HEK293T (cell line): ENCODE measurements around the gene KAT6B.

Experiments used
- CTCF ChIA-PET: fragments of 350-600 bp; formaldehyde crosslinking; extraction: SDS; loops from one replicate; lab custom pipeline; 2021; ENCODE audit warnings: antibody characterized with exemption, inconsistent platforms; lab: Yijun Ruan, JAX
- POLR2A ChIA-PET: fragments of 350-600 bp; formaldehyde crosslinking; extraction: SDS; loops from one replicate; lab custom pipeline; 2020; ENCODE audit warnings: antibody characterized with exemption, inconsistent platforms; lab: Yijun Ruan, JAX
- DNase-seq: peaks from one replicate; pipeline ENCODE4 v3.0.0; 2012; ENCODE audit warnings: mixed read lengths; ENCODE audit errors: extremely low spot score
- ARNT ChIP-seq: fragments of 450-650 bp; IDR thresholded peaks from 2 replicates; pipeline ENCODE4 v1.6.1; 2017; ENCODE audit warnings: mild to moderate bottlenecking
- BHLHE40 ChIP-seq: fragments of 450-650 bp; IDR thresholded peaks from 2 replicates; pipeline ENCODE4 v1.6.1; 2016; ENCODE audit warnings: mild to moderate bottlenecking, moderate library complexity, borderline replicate concordance
- CTBP1 ChIP-seq: fragments of 450-650 bp; IDR thresholded peaks from 2 replicates; pipeline ENCODE4 v1.6.1; 2016; ENCODE audit warnings: borderline replicate concordance
- ELF4 ChIP-seq: fragments of 450-650 bp; IDR thresholded peaks from 2 replicates; pipeline ENCODE4 v1.6.1; 2017; ENCODE audit warnings: antibody characterized with exemption
- FOXA1 ChIP-seq: fragments of 450-650 bp; IDR thresholded peaks from 2 replicates; pipeline ENCODE4 v1.6.1; 2016; ENCODE audit warnings: mild to moderate bottlenecking
- FOXK2 ChIP-seq: fragments of 450-650 bp; IDR thresholded peaks from 2 replicates; pipeline ENCODE4 v1.6.1; 2016; ENCODE audit warnings: mild to moderate bottlenecking
- FOXM1 ChIP-seq: fragments of 450-650 bp; IDR thresholded peaks from 2 replicates; pipeline ENCODE4 v1.6.1; 2017; ENCODE audit warnings: mild to moderate bottlenecking, borderline replicate concordance
- HDGF ChIP-seq: fragments of 450-650 bp; IDR thresholded peaks from 2 replicates; pipeline ENCODE4 v1.6.1; 2017; ENCODE audit warnings: antibody characterized with exemption, borderline replicate concordance
- L3MBTL2 ChIP-seq: fragments of 450-650 bp; conservative IDR thresholded peaks from 2 replicates; pipeline ENCODE4 v1.6.1; 2016; ENCODE audit warnings: mild to moderate bottlenecking
- LEF1 ChIP-seq: fragments of 450-650 bp; IDR thresholded peaks from 2 replicates; pipeline ENCODE4 v1.6.1; 2017; ENCODE audit warnings: mild to moderate bottlenecking, borderline replicate concordance
- NFRKB ChIP-seq: fragments of 450-650 bp; IDR thresholded peaks from 2 replicates; pipeline ENCODE4 v1.6.1; 2016; ENCODE audit warnings: mild to moderate bottlenecking, moderate library complexity
- SP1 ChIP-seq: fragments of 450-650 bp; IDR thresholded peaks from 2 replicates; pipeline ENCODE4 v1.6.1; 2017
- SUZ12 ChIP-seq: fragments of 450-650 bp; IDR thresholded peaks from 2 replicates; pipeline ENCODE4 v1.6.1; 2016; ENCODE audit warnings: mild to moderate bottlenecking
- TARDBP ChIP-seq: fragments of 450-650 bp; IDR thresholded peaks from 2 replicates; pipeline ENCODE4 v1.6.1; 2016
- ZNF384 ChIP-seq: fragments of 450-650 bp; IDR thresholded peaks from 2 replicates; pipeline ENCODE4 v1.6.1; 2016
- TF ChIP-seq, protein P1 (sequence below): fragments of 450-650 bp; IDR thresholded peaks from 2 replicates; pipeline ENCODE4 v1.6.1; 2016

KAT6B gene

DNA sequence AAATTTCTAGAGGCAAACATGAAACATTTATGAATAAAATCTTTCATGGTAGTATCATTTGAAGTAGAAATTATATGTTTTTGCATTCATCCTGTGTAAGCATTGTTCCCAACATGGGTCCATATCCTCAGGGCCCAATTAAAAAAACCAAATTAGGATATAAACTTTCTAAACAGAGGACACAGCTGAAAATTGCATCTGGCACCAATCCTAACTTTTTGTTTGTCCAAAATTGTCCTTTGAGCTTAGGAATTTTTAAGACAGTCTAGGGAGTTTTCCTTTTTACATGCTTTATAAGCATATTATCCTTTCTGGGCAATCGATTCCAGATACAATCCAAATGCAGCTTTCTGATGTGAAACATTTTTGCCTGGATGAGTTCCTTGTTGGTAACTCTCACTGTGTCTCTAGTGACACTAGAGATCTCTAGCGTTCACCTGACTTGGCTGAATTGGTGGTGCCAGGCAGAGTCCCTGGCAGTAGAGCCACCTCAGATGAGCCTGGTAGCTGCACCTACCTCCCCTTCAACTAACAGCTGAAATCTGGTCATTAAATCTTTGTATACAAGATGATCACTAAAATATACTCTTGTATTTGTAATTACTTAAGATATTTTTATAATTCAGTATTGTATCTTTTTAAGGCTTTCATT lies 147.5 kb downstream of the KAT6B start:
- no peak for DNase-seq
- TF ChIP-seq BHLHE40, result no peak
- TF ChIP-seq FOXK2, result no peak
- TF ChIP-seq CTBP1, result no peak
- no peak for TF ChIP-seq ELF4
- no peak for TF ChIP-seq LEF1
- TF ChIP-seq FOXA1, result no peak
- TF ChIP-seq FOXM1, result no peak
- POLR2A ChIA-PET, result no interaction called here
- CTCF ChIA-PET, result no interaction called here

DNA sequence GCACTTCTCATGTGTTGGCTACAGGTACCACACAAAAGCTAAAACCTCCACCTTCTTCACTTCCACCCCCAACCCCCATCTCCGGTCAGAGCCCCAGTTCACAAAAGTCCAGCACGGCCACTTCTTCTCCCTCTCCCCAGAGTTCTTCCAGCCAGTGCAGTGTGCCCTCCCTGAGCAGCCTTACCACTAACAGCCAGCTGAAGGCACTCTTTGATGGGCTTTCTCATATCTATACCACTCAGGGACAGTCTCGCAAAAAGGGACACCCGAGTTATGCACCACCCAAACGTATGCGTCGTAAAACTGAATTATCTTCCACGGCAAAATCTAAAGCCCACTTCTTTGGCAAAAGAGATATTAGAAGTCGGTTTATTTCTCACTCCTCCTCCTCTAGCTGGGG lies 149.4 kb downstream of the KAT6B start:
- TF ChIP-seq FOXM1, result no peak
- no peak for TF ChIP-seq TARDBP
- TF ChIP-seq ELF4, result no peak
- TF ChIP-seq HDGF, result no peak
- TF ChIP-seq SUZ12, result no peak
- POLR2A ChIA-PET, result no interaction called here
- CTCF ChIA-PET, result interaction anchor here (1.0 kb wide), 1 partner anchor 9 kb away, joined by 3 read pairs; no protein-coding TSS in a partner anchor
- DNase-seq, result no peak

DNA sequence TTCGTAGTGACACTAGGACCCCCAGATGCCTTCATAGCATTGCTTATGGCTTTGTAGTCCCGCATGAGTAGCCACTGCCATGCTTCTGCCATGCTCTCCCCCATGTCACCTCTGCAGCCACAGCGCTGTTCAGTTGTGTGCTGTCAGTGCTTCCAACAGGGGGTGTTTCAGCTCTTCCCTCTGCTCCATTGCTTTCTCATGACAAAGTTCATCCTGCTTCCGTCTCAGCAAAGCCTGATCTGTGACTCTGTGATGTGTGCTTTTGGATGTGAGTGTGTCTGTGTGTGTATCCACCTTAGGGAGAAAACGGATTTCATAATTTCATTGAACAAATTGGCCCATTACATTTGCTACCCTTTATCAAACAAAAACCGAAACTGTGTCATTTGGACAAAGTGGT lies 150.2 kb downstream of the KAT6B start:
- CTCF ChIA-PET, result interaction anchor here (0.8 to 1.0 kb wide), 2 partner anchors 9 to 27 kb away, joined by 3 read pairs; no protein-coding TSS in a partner anchor
- no peak for DNase-seq
- POLR2A ChIA-PET, result no interaction called here
- no peak for TF ChIP-seq SP1
- TF ChIP-seq LEF1, result no peak
- TF ChIP-seq ARNT, result no peak
- TF ChIP-seq CTBP1, result no peak
- TF ChIP-seq SUZ12, result no peak
- TF ChIP-seq ZNF384, result no peak
- no peak for TF ChIP-seq NFRKB
- TF ChIP-seq FOXK2, result no peak
- TF ChIP-seq HDGF, result no peak
- no peak for TF ChIP-seq FOXA1
- TF ChIP-seq, protein P1, sequence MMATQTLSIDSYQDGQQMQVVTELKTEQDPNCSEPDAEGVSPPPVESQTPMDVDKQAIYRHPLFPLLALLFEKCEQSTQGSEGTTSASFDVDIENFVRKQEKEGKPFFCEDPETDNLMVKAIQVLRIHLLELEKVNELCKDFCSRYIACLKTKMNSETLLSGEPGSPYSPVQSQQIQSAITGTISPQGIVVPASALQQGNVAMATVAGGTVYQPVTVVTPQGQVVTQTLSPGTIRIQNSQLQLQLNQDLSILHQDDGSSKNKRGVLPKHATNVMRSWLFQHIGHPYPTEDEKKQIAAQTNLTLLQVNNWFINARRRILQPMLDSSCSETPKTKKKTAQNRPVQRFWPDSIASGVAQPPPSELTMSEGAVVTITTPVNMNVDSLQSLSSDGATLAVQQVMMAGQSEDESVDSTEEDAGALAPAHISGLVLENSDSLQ, result no peak
- no peak for TF ChIP-seq ELF4
- no peak for TF ChIP-seq L3MBTL2
- TF ChIP-seq FOXM1, result no peak

DNA sequence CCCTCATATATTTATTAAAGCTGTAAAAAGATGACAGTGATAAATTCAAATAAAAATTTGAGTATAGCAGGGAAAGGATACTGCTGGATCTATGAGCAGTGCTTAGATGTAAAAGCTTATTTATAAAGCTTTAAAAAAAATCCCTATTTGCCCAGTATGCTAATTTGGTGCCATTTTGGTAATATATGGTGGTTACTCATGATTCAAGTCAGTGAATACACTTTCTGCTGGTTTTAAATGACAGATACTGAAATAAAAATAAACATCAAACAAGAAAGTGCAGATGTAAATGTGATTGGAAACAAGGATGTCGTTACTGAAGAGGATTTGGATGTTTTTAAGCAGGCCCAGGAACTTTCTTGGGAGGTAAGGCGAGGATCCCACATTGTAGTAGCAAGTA lies 150.7 kb downstream of the KAT6B start:
- no peak for TF ChIP-seq LEF1
- no peak for TF ChIP-seq NFRKB
- no peak for TF ChIP-seq ARNT
- no peak for TF ChIP-seq ELF4
- ChIA-PET POLR2A (no interaction called here), CTCF (interaction anchor here (0.8 kb wide), 1 partner anchor 26 kb away, joined by 3 read pairs; no protein-coding TSS in a partner anchor)
- DNase-seq, result no peak

DNA sequence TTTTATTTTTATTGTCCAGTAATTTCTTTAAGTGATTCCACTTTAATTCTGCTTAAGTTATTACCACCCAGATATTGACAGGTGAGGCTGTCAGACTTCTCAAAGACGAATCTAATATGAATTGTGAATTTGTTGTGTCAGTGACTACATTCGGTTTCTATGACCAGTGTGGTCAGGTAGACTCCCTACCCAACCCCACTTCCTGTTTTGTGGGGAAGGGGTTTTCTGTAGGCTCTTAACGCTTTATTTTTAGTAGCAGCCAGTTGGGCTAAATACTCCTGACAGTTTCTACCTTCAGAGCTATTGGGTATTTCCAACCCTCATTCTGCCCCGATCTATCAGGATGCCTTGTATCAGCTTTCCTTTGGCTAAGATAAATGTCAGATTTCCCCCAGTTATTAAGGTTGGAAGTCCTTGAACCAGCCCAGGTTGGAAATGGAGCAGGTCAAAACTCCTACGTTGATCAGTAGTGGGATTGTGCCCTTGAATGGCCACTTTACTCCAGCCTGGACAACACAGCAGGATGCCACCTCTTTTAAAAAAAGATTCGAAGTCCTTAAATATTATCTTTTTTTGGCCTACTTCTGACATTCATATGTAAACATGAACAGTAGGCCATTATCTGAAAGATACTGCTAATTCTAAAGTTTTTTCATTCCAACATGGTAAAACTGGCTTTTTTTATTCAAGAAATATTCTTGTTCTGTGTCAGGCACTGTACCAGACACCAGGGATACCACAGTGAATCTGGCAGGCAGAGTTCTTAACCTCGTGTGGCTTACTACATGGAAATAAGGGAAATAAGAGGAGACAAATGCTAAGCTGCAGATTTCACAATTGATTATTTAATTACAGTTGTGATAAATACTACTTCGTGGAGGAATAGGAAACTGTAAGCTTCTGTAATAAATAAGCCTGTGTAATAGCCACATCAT lies 151.8 kb downstream of the KAT6B start:
- ChIA-PET CTCF (no interaction called here), POLR2A (no interaction called here)
- no peak for DNase-seq
- no peak for TF ChIP-seq L3MBTL2
- no peak for TF ChIP-seq HDGF
- TF ChIP-seq SUZ12, result no peak

DNA sequence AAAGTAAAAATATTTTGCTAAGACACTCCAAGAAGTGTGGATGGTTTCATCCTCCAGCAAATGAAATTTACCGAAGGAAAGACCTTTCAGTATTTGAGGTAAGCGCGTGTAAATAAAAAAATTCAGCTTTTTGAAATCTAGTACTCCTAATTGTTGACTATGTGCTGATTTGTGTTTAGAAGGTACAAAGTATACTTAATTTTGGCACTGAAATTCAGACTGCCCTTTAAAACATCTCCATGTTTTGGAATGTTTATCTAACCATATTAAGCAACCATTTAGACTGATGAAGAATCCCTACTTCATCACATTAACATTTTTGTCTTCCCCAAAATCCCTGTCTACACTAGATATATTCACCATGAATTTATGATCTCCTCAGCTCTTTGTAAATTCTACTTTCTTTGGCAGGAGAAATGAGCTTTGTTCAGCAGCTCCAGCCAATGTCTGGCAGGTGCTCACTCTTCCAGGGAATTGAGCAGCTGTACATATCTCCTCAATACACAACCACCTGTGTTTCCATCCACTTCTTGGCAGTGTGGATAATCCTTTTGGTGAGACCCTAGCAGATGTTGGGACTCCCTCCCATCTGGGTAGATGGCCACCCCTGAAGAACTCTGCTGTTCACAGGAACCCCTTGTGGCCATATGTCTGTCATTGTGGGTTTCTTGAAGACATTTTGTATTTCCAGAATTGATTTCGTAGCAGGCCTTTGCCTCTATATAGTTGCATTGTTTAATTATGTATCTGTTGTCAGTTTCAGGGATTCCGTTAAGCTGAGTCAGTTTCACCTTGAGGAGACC lies 155.6 kb downstream of the KAT6B start:
- ChIA-PET CTCF (no interaction called here), POLR2A (no interaction called here)
- DNase-seq, result no peak
- TF ChIP-seq TARDBP (no peak), ARNT (no peak), FOXA1 (no peak; the same call in 1 of the 2 replicates), ELF4 (no peak), HDGF (no peak), CTBP1 (no peak), BHLHE40 (no peak), FOXM1 (no peak), ZNF384 (no peak), NFRKB (no peak), L3MBTL2 (no peak), LEF1 (no peak), FOXK2 (no peak)
- TF ChIP-seq, protein P1, result no peak
